Esophagus squamous epithelium (tissue), 4 donors: ENCODE measurements around the gene RBPJL. TPM values are rescaled to one million over a fixed set of nuclear protein-coding genes. Genes with fewer than 3 reads are reported as not detected.

Experiments
- total RNA-seq, 4 donors: library from RNA; depleted of rRNA; stranded (reverse); fragments of >200 nt; gene quantifications; one replicate each; pipeline ENCODE4 v1.1.0, GENCODE V29; 2016

Gene RBPJL
- total RNA-seq, 4 donors from 2014 or later = not detected

Other genes starting within 250 kb of the RBPJL start
- under 1 TPM in 3 of 4 donors, not detected in 1; 0.22 to 0.80 (median 0.29) TPM for gene KCNS1, start 205.7 kb upstream of the RBPJL start, total RNA-seq
- gene WFDC5, start 191.7 kb upstream of the RBPJL start, total RNA-seq = 10 to 100 TPM in 1 of 4 donors, 1 to 10 TPM in 3; 3.1 to 32.1 (median 4.6) TPM
- 1 to 10 TPM in 1 of 4 donors, under 1 TPM in 2, not detected in 1; 0.44 to 2.6 (median 0.64) TPM for gene WFDC12, start 182.4 kb upstream of the RBPJL start, total RNA-seq
- gene PI3, start 131.9 kb upstream of the RBPJL start, total RNA-seq = 1,000 to 10,000 TPM in 3 of 4 donors, 10 to 100 TPM in 1; 14.1 to 2,947 (median 1,123) TPM
- not detected for gene SEMG1, start 99.8 kb upstream of the RBPJL start, total RNA-seq
- gene SEMG2, start 85.5 kb upstream of the RBPJL start, total RNA-seq = not detected
- gene SLPI, start 52.3 kb upstream of the RBPJL start, total RNA-seq = 1,000 to 10,000 TPM in 2 of 4 donors, 100 to 1,000 TPM in 2; 250 to 1,637 (median 1,024) TPM
- under 1 TPM in 2 of 4 donors, not detected in 2; 0.09 to 0.68 TPM for gene MATN4, start 1.5 kb downstream of the RBPJL start, total RNA-seq
- gene SDC4, start 41.6 kb downstream of the RBPJL start, total RNA-seq = 100 to 1,000 TPM in 3 of 4 donors, 10 to 100 TPM in 1; 88.1 to 174 (median 120) TPM
- gene SYS1, start 56.3 kb downstream of the RBPJL start, total RNA-seq = 10 to 100 TPM; 22.3 to 32.4 (median 27.0) TPM
- not detected for gene TP53TG5, start 71.5 kb downstream of the RBPJL start, total RNA-seq
- 10 to 100 TPM; 14.1 to 39.3 (median 32.2) TPM for gene DBNDD2, start 101.4 kb downstream of the RBPJL start, total RNA-seq
- 10 to 100 TPM; 38.6 to 48.1 (median 44.0) TPM for gene PIGT, start 109.3 kb downstream of the RBPJL start, total RNA-seq
- 10 to 100 TPM in 1 of 4 donors, under 1 TPM in 1, not detected in 2; 0.99 to 37.7 TPM for gene WFDC2, start 162.9 kb downstream of the RBPJL start, total RNA-seq
- not detected for gene SPINT3, start 208.8 kb downstream of the RBPJL start, total RNA-seq
- not detected for gene WFDC6, start 232.6 kb downstream of the RBPJL start, total RNA-seq
- not detected for gene EPPIN, start 240.6 kb downstream of the RBPJL start, total RNA-seq